ENCODE measurements around the gene ZDHHC8.

DNA sequence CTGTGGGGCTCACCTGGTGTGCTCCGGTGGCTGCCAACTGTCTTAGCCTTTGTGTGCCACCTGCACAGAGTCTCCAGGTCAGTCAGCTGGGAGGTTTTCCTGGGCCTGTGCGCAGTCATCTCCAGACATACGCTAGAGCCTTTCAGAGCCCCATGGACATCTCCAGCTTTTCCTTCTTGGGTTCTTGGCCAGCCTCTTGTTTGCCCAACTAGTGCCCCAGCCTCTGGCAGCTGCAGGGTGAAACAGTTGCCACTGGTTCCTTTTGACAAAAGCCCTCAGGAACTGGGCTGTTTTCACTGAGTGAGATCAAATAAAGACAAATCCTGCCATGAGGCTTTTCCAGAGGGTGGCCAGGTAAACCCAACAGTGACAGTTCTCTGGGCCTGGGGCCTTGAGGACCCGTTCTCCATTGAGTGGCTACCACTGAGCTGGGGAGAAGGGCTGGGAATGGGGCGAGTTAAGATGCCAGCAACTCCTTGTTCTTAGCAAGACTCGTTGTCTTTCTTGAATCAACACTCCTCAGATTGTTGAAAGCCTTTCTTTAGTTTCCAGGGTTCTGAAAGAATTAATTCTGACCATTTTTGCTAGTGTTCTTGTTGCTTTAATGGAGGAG, 32.4 kb upstream of the ZDHHC8 start:
- TF ChIP-seq CTCF (IDR thresholded peaks at IDR 0.05; ENCODE audit: low read depth, low read length) (no peak), EZH2phosphoT487 (IDR thresholded peaks at IDR 0.05; ENCODE audit: low read depth) (no peak)

Data from OCI-LY3 (cell line).